ENCODE data around the gene BTBD7.

BTBD7 gene

GRCh38 chr14:93286212-93286890, 46.5 kb downstream of the BTBD7 start:
- H3K27ac ChIP-seq (replicated peaks; ENCODE audit: low read length): peak overlapping the region; percentile 41
- no CpG with 5 or more reads among the region's 4 CpGs for WGBS, 2 donors (ENCODE audit: extremely low coverage in 2 of 2, insufficient read length in 2 of 2, insufficient replicate concordance in 1 of 2)
- H2AFZ ChIP-seq (ENCODE audit: low read length): no peak overlapping the region

GRCh38 chr14:93285044-93285443, 47.8 kb downstream of the BTBD7 start:
- H2BK5ac ChIP-seq (ENCODE audit: low read length): no peak overlapping the region
- no peaks in the 10 kb centered on the region for H3K79me1 ChIP-seq (ENCODE audit: low read depth, low read length)
- no peak overlapping the region for H2BK120ac ChIP-seq (ENCODE audit: low read depth, low read length)
- no peak overlapping the region for H2BK15ac ChIP-seq (ENCODE audit: low read length)
- no peak overlapping the region for H3K27ac ChIP-seq (replicated peaks; ENCODE audit: low read length)
- no peak overlapping the region for H3K18ac ChIP-seq (ENCODE audit: low read length)
- no peak overlapping the region for H2AK5ac ChIP-seq (ENCODE audit: low read depth, low read length)
- WGBS, 2 donors (ENCODE audit: extremely low coverage in 2 of 2, insufficient read length in 2 of 2, insufficient replicate concordance in 1 of 2): no CpG with 5 or more reads among the region's 2 CpGs
- H3K9me3 ChIP-seq (replicated peaks in 1 of 2; ENCODE audit: control insufficient read depth in 2 of 2, insufficient read depth in 1 of 2, low read depth in 1 of 2, low read length in 2 of 2): peaks cover 0 to 2% of the 10 kb centered on the region in 2 donors
- H3K23ac ChIP-seq (ENCODE audit: low read depth, low read length, poor library complexity): no peak overlapping the region
- DNase-seq (ENCODE audit: low spot score): no peak
- no peak overlapping the region for H4K8ac ChIP-seq (ENCODE audit: low read depth, low read length)
- peaks cover 0 to 8% of the 10 kb centered on the region in 2 donors for H3K4me1 ChIP-seq (ENCODE audit: control insufficient read depth in 2 of 2, insufficient read depth in 1 of 2, low read depth in 1 of 2, low read length in 2 of 2)
- H3K27me3 ChIP-seq (ENCODE audit: control insufficient read depth in 3 of 3, insufficient read depth in 3 of 3, low read depth in 1 of 3, low read length in 3 of 3): no peaks in the 10 kb centered on the region
- no peak overlapping the region for H2BK12ac ChIP-seq (ENCODE audit: low read length)
- no peak overlapping the region for H2AFZ ChIP-seq (ENCODE audit: low read length)
- H3K4me2 ChIP-seq (ENCODE audit: insufficient read depth, low read length, poor library complexity, severe bottlenecking): no peak overlapping the region
- H3K36me3 ChIP-seq (replicated peaks in 1 of 2; ENCODE audit: control insufficient read depth in 2 of 2, insufficient read depth in 2 of 2, low read length in 2 of 2): peaks cover 5 to 43% of the 10 kb centered on the region in 2 donors
- no peak overlapping the region for H4K91ac ChIP-seq (ENCODE audit: low read depth, low read length, poor library complexity)
- no peak overlapping the region for H3K9ac ChIP-seq (ENCODE audit: low read depth, low read length, poor library complexity)
- H3K4me3 ChIP-seq (ENCODE audit: low read length in 2 of 2): no peak overlapping the region
- H3K14ac ChIP-seq (ENCODE audit: low read length): no peak overlapping the region
- H3K4ac ChIP-seq (ENCODE audit: low read length): no peak overlapping the region

More at GRCh38 chr14:93286212-93286890, 46.5 kb downstream of the BTBD7 start:
- Histone ChIP-seq H3K9me3 (replicated peaks in 1 of 2; ENCODE audit: control insufficient read depth in 2 of 2, insufficient read depth in 1 of 2, low read depth in 1 of 2, low read length in 2 of 2) (peaks cover 0 to 2% of the 10 kb centered on the region in 2 donors), H3K79me1 (ENCODE audit: low read depth, low read length) (no peaks in the 10 kb centered on the region), H2AK5ac (ENCODE audit: low read depth, low read length) (no peak overlapping the region), H3K9ac (ENCODE audit: low read depth, low read length, poor library complexity) (no peak overlapping the region), H3K4ac (ENCODE audit: low read length) (no peak overlapping the region), H3K4me3 (ENCODE audit: low read length in 2 of 2) (no peak overlapping the region), H3K4me2 (ENCODE audit: insufficient read depth, low read length, poor library complexity, severe bottlenecking) (no peak overlapping the region), H2BK5ac (ENCODE audit: low read length) (no peak overlapping the region), H3K14ac (ENCODE audit: low read length) (no peak overlapping the region), H3K23ac (ENCODE audit: low read depth, low read length, poor library complexity) (no peak overlapping the region), H3K36me3 (replicated peaks in 1 of 2; ENCODE audit: control insufficient read depth in 2 of 2, insufficient read depth in 2 of 2, low read length in 2 of 2) (peaks cover 5 to 48% of the 10 kb centered on the region in 2 donors), H2BK15ac (ENCODE audit: low read length) (no peak overlapping the region), H3K18ac (ENCODE audit: low read length) (no peak overlapping the region), H2BK12ac (ENCODE audit: low read length) (no peak overlapping the region), H2BK120ac (ENCODE audit: low read depth, low read length) (no peak overlapping the region), H4K8ac (ENCODE audit: low read depth, low read length) (no peak overlapping the region), H3K27me3 (ENCODE audit: control insufficient read depth in 3 of 3, insufficient read depth in 3 of 3, low read depth in 1 of 3, low read length in 3 of 3) (no peaks in the 10 kb centered on the region), H4K91ac (ENCODE audit: low read depth, low read length, poor library complexity) (no peak overlapping the region), H3K4me1 (ENCODE audit: control insufficient read depth in 2 of 2, insufficient read depth in 1 of 2, low read depth in 1 of 2, low read length in 2 of 2) (peaks cover 0 to 8% of the 10 kb centered on the region in 2 donors)
- DNase-seq (ENCODE audit: low spot score): no peak

GRCh38 chr14:93281937-93282336, 50.9 kb downstream of the BTBD7 start:
- no peak overlapping the region for H3K4ac ChIP-seq (ENCODE audit: low read length)
- no peak overlapping the region for H3K9ac ChIP-seq (ENCODE audit: low read depth, low read length, poor library complexity)
- no peak overlapping the region for H2AK5ac ChIP-seq (ENCODE audit: low read depth, low read length)
- no peak overlapping the region for H3K23ac ChIP-seq (ENCODE audit: low read depth, low read length, poor library complexity)
- H3K4me1 ChIP-seq (ENCODE audit: control insufficient read depth in 2 of 2, insufficient read depth in 1 of 2, low read depth in 1 of 2, low read length in 2 of 2): peaks cover 0 to 8% of the 10 kb centered on the region in 2 donors
- H4K91ac ChIP-seq (ENCODE audit: low read depth, low read length, poor library complexity): no peak overlapping the region
- no peak overlapping the region for H2BK120ac ChIP-seq (ENCODE audit: low read depth, low read length)
- no peak overlapping the region for H2AFZ ChIP-seq (ENCODE audit: low read length)
- no peak overlapping the region for H2BK5ac ChIP-seq (ENCODE audit: low read length)
- H3K18ac ChIP-seq (ENCODE audit: low read length): no peak overlapping the region
- H3K9me3 ChIP-seq (replicated peaks in 1 of 2; ENCODE audit: control insufficient read depth in 2 of 2, insufficient read depth in 1 of 2, low read depth in 1 of 2, low read length in 2 of 2): no peaks in the 10 kb centered on the region
- H3K79me1 ChIP-seq (ENCODE audit: low read depth, low read length): peaks cover 2% of the 10 kb centered on the region
- no peak overlapping the region for H3K27ac ChIP-seq (replicated peaks; ENCODE audit: low read length)
- H3K4me3 ChIP-seq (ENCODE audit: low read length in 2 of 2): no peak overlapping the region
- no peak overlapping the region for H3K4me2 ChIP-seq (ENCODE audit: insufficient read depth, low read length, poor library complexity, severe bottlenecking)
- H4K8ac ChIP-seq (ENCODE audit: low read depth, low read length): no peak overlapping the region
- DNase-seq (ENCODE audit: low spot score): no peak
- H3K36me3 ChIP-seq (replicated peaks in 1 of 2; ENCODE audit: control insufficient read depth in 2 of 2, insufficient read depth in 2 of 2, low read length in 2 of 2): peaks cover 1 to 23% of the 10 kb centered on the region in 2 donors
- no peak overlapping the region for H2BK15ac ChIP-seq (ENCODE audit: low read length)
- 100% methylated on average over 1 of the region's 1 CpG; no CpG with 5 or more reads in 1 of the 2 donors for WGBS, 2 donors (ENCODE audit: extremely low coverage in 2 of 2, insufficient read length in 2 of 2, insufficient replicate concordance in 1 of 2)
- H3K14ac ChIP-seq (ENCODE audit: low read length): no peak overlapping the region
- H3K27me3 ChIP-seq (ENCODE audit: control insufficient read depth in 3 of 3, insufficient read depth in 3 of 3, low read depth in 1 of 3, low read length in 3 of 3): no peaks in the 10 kb centered on the region
- no peak overlapping the region for H2BK12ac ChIP-seq (ENCODE audit: low read length)

GRCh38 chr14:93280743-93281142, 52.1 kb downstream of the BTBD7 start:
- Histone ChIP-seq H3K4me3 (ENCODE audit: low read length in 2 of 2) (no peak overlapping the region), H4K91ac (ENCODE audit: low read depth, low read length, poor library complexity) (no peak overlapping the region)

More at GRCh38 chr14:93280743-93281142, 52.1 kb downstream of the BTBD7 start:
- no peak overlapping the region for H2AK5ac ChIP-seq (ENCODE audit: low read depth, low read length)
- H3K27ac ChIP-seq (replicated peaks; ENCODE audit: low read length): no peak overlapping the region
- H3K27me3 ChIP-seq (ENCODE audit: control insufficient read depth in 3 of 3, insufficient read depth in 3 of 3, low read depth in 1 of 3, low read length in 3 of 3): no peaks in the 10 kb centered on the region
- no peak overlapping the region for H2BK12ac ChIP-seq (ENCODE audit: low read length)
- no peak overlapping the region for H3K4me2 ChIP-seq (ENCODE audit: insufficient read depth, low read length, poor library complexity, severe bottlenecking)
- no CpG with 5 or more reads among the region's 5 CpGs for WGBS, 2 donors (ENCODE audit: extremely low coverage in 2 of 2, insufficient read length in 2 of 2, insufficient replicate concordance in 1 of 2)
- H3K9ac ChIP-seq (ENCODE audit: low read depth, low read length, poor library complexity): no peak overlapping the region
- H3K4me1 ChIP-seq (ENCODE audit: control insufficient read depth in 2 of 2, insufficient read depth in 1 of 2, low read depth in 1 of 2, low read length in 2 of 2): no peaks in the 10 kb centered on the region
- H2BK120ac ChIP-seq (ENCODE audit: low read depth, low read length): no peak overlapping the region
- H3K79me1 ChIP-seq (ENCODE audit: low read depth, low read length): peaks cover 2% of the 10 kb centered on the region
- H3K23ac ChIP-seq (ENCODE audit: low read depth, low read length, poor library complexity): no peak overlapping the region
- no peaks in the 10 kb centered on the region for H3K9me3 ChIP-seq (replicated peaks in 1 of 2; ENCODE audit: control insufficient read depth in 2 of 2, insufficient read depth in 1 of 2, low read depth in 1 of 2, low read length in 2 of 2)
- H2AFZ ChIP-seq (ENCODE audit: low read length): no peak overlapping the region
- no peak overlapping the region for H4K8ac ChIP-seq (ENCODE audit: low read depth, low read length)
- no peak overlapping the region for H3K18ac ChIP-seq (ENCODE audit: low read length)
- H3K14ac ChIP-seq (ENCODE audit: low read length): no peak overlapping the region
- H2BK5ac ChIP-seq (ENCODE audit: low read length): no peak overlapping the region
- no peak for DNase-seq (ENCODE audit: low spot score)
- no peak overlapping the region for H2BK15ac ChIP-seq (ENCODE audit: low read length)
- no peak overlapping the region for H3K4ac ChIP-seq (ENCODE audit: low read length)
- H3K36me3 ChIP-seq (replicated peaks in 1 of 2; ENCODE audit: control insufficient read depth in 2 of 2, insufficient read depth in 2 of 2, low read length in 2 of 2): peaks cover 1 to 21% of the 10 kb centered on the region in 2 donors
